B cell (primary cell): ENCODE measurements around the gene CORO1A. TPM values are rescaled to one million over a fixed set of nuclear protein-coding genes. Genes with fewer than 3 reads are reported as not detected.
"Not testable (repeated sequence)": the region's sequence is repeated elsewhere in the genome, so short reads cannot be mapped to it uniquely, and the experiment has no call there.

Source experiments
- ATAC-seq: fragments of 200-7000 bp; cut with Tn5 transposase; one replicate; pipeline ENCODE4 v1.10.0; 2021; ENCODE audit warnings: low read depth, mild to moderate bottlenecking, moderate number of reproducible peaks, moderate library complexity
- CTCF ChIA-PET: fragments of 350-600 bp; sonication (Branson Sonifier 250); formaldehyde crosslinking; loops from one replicate; lab custom pipeline; 2021; ENCODE audit warnings: antibody characterized with exemption, inconsistent platforms; lab: Charles Lee
- POLR2A ChIA-PET: fragments of 350-600 bp; sonication (Branson Sonifier 250); formaldehyde crosslinking; loops from one replicate; lab custom pipeline; 2021; ENCODE audit warnings: antibody characterized with exemption; lab: Charles Lee
- DNase-seq: peaks from one replicate; pipeline ENCODE4 v3.0.0; 2013
- H2AFZ ChIP-seq: 2 replicates; pipeline ENCODE4 v1.6.1; 2012; ENCODE audit warnings: mild to moderate bottlenecking, low read depth, low read length; ENCODE audit not compliant: insufficient read depth, poor library complexity, severe bottlenecking
- H3K27ac ChIP-seq, 2 donors: 1 replicate in 1 of 2; 2 replicates in 1 of 2; pipeline ENCODE4 v1.5.1; 2012 to 2013; ENCODE audit warnings: low read length in 2 of 2, mild to moderate bottlenecking in 2 of 2, moderate library complexity in 1 of 2
- H3K27me3 ChIP-seq, 4 experiments: fragments of 200-600 bp in 1 of 4; sonication (generic) in 1 of 4; replicated peaks in 1 of 4; 1 replicate in 2 of 4; 2 replicates in 2 of 4; pipeline versions ENCODE4 v1.6.1 to v1.7.0; 2013 to 2016; ENCODE audit warnings: low read length in 3 of 4, mild to moderate bottlenecking in 2 of 4, mixed read lengths in 1 of 4, moderate library complexity in 1 of 4; ENCODE audit not compliant: insufficient read depth in 4 of 4, control insufficient read depth in 3 of 4; ENCODE audit errors: control extremely low read depth in 1 of 4
- H3K36me3 ChIP-seq, 2 experiments: replicated peaks in 1 of 2; 1 replicate in 1 of 2; 2 replicates in 1 of 2; pipeline versions ENCODE4 v1.6.1 to v1.7.1; 2013; ENCODE audit warnings: low read length in 1 of 2; ENCODE audit not compliant: insufficient read depth in 2 of 2, control insufficient read depth in 1 of 2; ENCODE audit errors: control extremely low read depth in 1 of 2, extremely low read depth in 1 of 2
- H3K4me1 ChIP-seq, 2 donors: fragments of 200-600 bp in 1 of 2; sonication (generic) in 1 of 2; 1 replicate in 1 of 2; 2 replicates in 1 of 2; pipeline versions ENCODE4 v1.5.1 to v1.6.1; 2013 to 2017; ENCODE audit warnings: low read length in 2 of 2; ENCODE audit not compliant: control insufficient read depth in 2 of 2, insufficient read depth in 2 of 2
- H3K4me2 ChIP-seq: replicated peaks from 2 replicates; pipeline ENCODE3; 2012; ENCODE audit warnings: mild to moderate bottlenecking, low read depth, low read length; ENCODE audit not compliant: poor library complexity, severe bottlenecking
- H3K4me3 ChIP-seq, 5 experiments: fragments of 200-600 bp in 1 of 5; sonication (generic) in 1 of 5; 1 replicate in 3 of 5; 2 replicates in 2 of 5; pipeline versions ENCODE4 v1.5.1 to v1.7.0; 2011 to 2016; ENCODE audit warnings: low read length in 4 of 5, mild to moderate bottlenecking in 4 of 5, low read depth in 2 of 5, control low read depth in 1 of 5, moderate library complexity in 1 of 5; ENCODE audit not compliant: insufficient read depth in 1 of 5; ENCODE audit errors: control extremely low read depth in 1 of 5, extremely low read depth in 1 of 5
- H3K79me2 ChIP-seq: fragments of 200-600 bp; sonication (generic); one replicate; pipeline ENCODE4 v1.6.0; 2016; ENCODE audit warnings: low read length; ENCODE audit not compliant: control insufficient read depth, insufficient read depth
- H3K9ac ChIP-seq: fragments of 200-600 bp; sonication (generic); 2 replicates; pipeline ENCODE4 v1.6.1; 2017; ENCODE audit warnings: mild to moderate bottlenecking, low read length, moderate library complexity
- H3K9me3 ChIP-seq, 3 donors: one replicate each; pipeline versions ENCODE4 v1.6.1 to v1.7.1; 2013; ENCODE audit warnings: low read length in 2 of 3; ENCODE audit not compliant: control insufficient read depth in 2 of 3, insufficient read depth in 1 of 3; ENCODE audit errors: control extremely low read depth in 1 of 3
- H4K20me1 ChIP-seq: 2 replicates; pipeline ENCODE4 v1.6.0; 2012; ENCODE audit warnings: mild to moderate bottlenecking, low read length; ENCODE audit not compliant: insufficient read depth, control insufficient read depth, poor library complexity, severe bottlenecking
- H3K27ac Mint-ChIP-seq: one replicate; pipeline ENCODE4 v1.8.0; 2021; ENCODE audit warnings: mixed read lengths
- H3K27me3 Mint-ChIP-seq: one replicate; pipeline ENCODE4 v1.8.0; 2021; ENCODE audit warnings: mixed read lengths
- H3K4me1 Mint-ChIP-seq: one replicate; pipeline ENCODE4 v1.8.0; 2021; ENCODE audit warnings: mixed read lengths
- H3K4me3 Mint-ChIP-seq: one replicate; pipeline ENCODE4 v1.8.0; 2021; ENCODE audit warnings: mixed read lengths
- H3K9me3 Mint-ChIP-seq: one replicate; pipeline ENCODE4 v1.8.0; 2022; ENCODE audit warnings: mixed read lengths; ENCODE audit not compliant: insufficient read depth
- WGBS: methylation state at CpG from one replicate; pipeline ENCODE4 v1.1.5; 2013; ENCODE audit warnings: missing lambda C conversion rate; ENCODE audit not compliant: insufficient coverage; 5-methylcytosine and 5-hydroxymethylcytosine counted together
- intact Hi-C: fragments of 100-400 bp; cut with micrococcal nuclease; formaldehyde crosslinking; loops from one replicate; pipeline ENCODE4 v1.10.0; 2022
- polyA plus RNA-seq: library from polyadenylated mRNA; depleted of rRNA; stranded (reverse); fragments of >200 nt; gene quantifications from 2 replicates; pipeline ENCODE4 v1.2.3, GENCODE V29; 2012
- total RNA-seq, 2 donors: library from RNA; stranded (reverse); fragments of 120-200 nt in 1 of 2; gene quantifications; 1 replicate in 1 of 2; 2 replicates in 1 of 2; pipeline versions ENCODE4 v1.2.3 to v1.2.4, GENCODE V29; 2013 to 2022

CORO1A gene
- total and polyA plus RNA-seq, 2 donors (not counting 1 experiment from before 2014, with no cell fraction given): 653 to 1,555 TPM

GRCh38 chr16:30207063-30207704 is 23.8 kb downstream of the CORO1A start:
- peak; percentile 56 for ATAC-seq
- CTCF ChIA-PET, H3K4me3 Mint-ChIP-seq, H4K20me1 ChIP-seq, H3K27me3 Mint-ChIP-seq, DNase-seq, H3K27ac Mint-ChIP-seq, H2AFZ ChIP-seq, intact Hi-C loops, H3K4me3 ChIP-seq, H3K9ac ChIP-seq, H3K4me2 ChIP-seq, POLR2A ChIA-PET, H3K9me3 ChIP-seq, H3K27ac ChIP-seq, H3K9me3 Mint-ChIP-seq, H3K27me3 ChIP-seq, H3K79me2 ChIP-seq, H3K4me1 ChIP-seq, H3K4me1 Mint-ChIP-seq, H3K36me3 ChIP-seq: not testable (repeated sequence)
- WGBS: no CpG with 5 or more reads among the region's 9 CpGs

GRCh38 chr16:30209032-30209431 is 25.6 kb downstream of the CORO1A start:
- H3K4me3 Mint-ChIP-seq, POLR2A ChIA-PET, H3K9ac ChIP-seq, H3K4me1 Mint-ChIP-seq, H3K36me3 ChIP-seq, H3K9me3 ChIP-seq, H2AFZ ChIP-seq, H3K9me3 Mint-ChIP-seq, H3K27me3 Mint-ChIP-seq, intact Hi-C loops, CTCF ChIA-PET, H3K4me2 ChIP-seq, H3K4me1 ChIP-seq, H3K4me3 ChIP-seq, H3K27ac ChIP-seq, DNase-seq, H4K20me1 ChIP-seq, ATAC-seq, H3K79me2 ChIP-seq, H3K27ac Mint-ChIP-seq, H3K27me3 ChIP-seq: not testable (repeated sequence)
- no CpG with 5 or more reads among the region's 6 CpGs for WGBS

GRCh38 chr16:30211414-30211813 is 28.0 kb downstream of the CORO1A start:
- H4K20me1 ChIP-seq, H3K9me3 Mint-ChIP-seq, H3K79me2 ChIP-seq, H3K4me2 ChIP-seq, H3K4me3 ChIP-seq, H3K4me1 ChIP-seq, ATAC-seq, H3K9me3 ChIP-seq, H3K27ac Mint-ChIP-seq, POLR2A ChIA-PET, H3K27me3 ChIP-seq, H3K4me3 Mint-ChIP-seq, intact Hi-C loops, CTCF ChIA-PET, H3K9ac ChIP-seq, DNase-seq, H3K4me1 Mint-ChIP-seq, H3K27ac ChIP-seq, H3K27me3 Mint-ChIP-seq, H2AFZ ChIP-seq, H3K36me3 ChIP-seq: not testable (repeated sequence)
- WGBS: no CpG with 5 or more reads among the region's 4 CpGs

GRCh38 chr16:30217082-30217481 is 33.7 kb downstream of the CORO1A start:
- WGBS: no CpG with 5 or more reads among the region's 5 CpGs
- H3K4me1 ChIP-seq, H3K4me3 ChIP-seq, H3K9me3 Mint-ChIP-seq, intact Hi-C loops, H3K9me3 ChIP-seq, H2AFZ ChIP-seq, CTCF ChIA-PET, H3K27ac Mint-ChIP-seq, H3K36me3 ChIP-seq, DNase-seq, H3K9ac ChIP-seq, POLR2A ChIA-PET, H3K27me3 ChIP-seq, ATAC-seq, H3K27ac ChIP-seq, H3K27me3 Mint-ChIP-seq, H4K20me1 ChIP-seq, H3K4me3 Mint-ChIP-seq, H3K79me2 ChIP-seq, H3K4me1 Mint-ChIP-seq, H3K4me2 ChIP-seq: not testable (repeated sequence)
